DMS79 (cell line): ENCODE results near the gene LHPP.

Experiments used
- DNase-seq: peaks from one replicate; lab custom pipeline; 2025; lab: John Stamatoyannopoulos, UW

The LHPP gene

DNA sequence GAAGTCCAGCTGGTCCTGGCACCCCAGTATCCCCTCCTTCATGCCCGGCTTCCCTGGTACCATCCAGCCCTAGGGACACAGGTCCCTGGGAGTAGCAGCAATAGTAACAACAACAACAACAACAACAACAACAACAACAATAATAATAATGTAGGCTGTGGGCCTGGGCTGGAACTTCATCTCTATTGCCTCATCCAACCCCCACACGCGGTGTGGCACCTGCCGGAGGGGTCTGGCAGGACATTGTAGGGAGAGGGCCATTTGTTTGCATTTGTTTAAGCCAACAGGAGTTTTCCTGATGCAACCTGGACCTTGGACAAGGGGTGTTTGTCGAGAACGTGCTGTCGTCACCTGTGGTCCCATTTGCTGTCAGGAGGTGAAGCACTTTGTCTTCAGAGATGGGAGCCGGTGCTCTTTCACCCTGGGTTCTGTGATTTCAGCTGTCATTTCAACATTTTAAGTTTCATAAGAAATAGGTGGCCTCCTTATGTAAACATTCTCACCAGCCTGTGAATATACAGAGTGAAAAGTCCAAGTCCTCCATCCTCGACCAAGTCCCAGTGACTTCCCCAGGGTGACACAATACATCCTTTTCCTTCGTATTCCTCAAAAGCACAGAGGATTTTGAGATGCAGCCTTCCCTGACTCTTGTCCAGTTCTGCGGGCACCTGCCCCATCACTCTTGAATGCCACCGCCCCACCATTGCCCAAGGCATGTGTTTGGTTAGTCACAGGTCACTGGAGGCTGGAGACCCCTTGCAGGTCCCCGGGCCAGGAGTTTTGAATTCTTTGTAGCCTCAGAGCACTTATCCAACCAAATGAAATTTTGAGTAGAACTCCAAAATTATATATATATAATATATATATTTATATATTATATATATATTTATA is 9.2 kb downstream of the LHPP start:
- no peak for DNase-seq

DNA sequence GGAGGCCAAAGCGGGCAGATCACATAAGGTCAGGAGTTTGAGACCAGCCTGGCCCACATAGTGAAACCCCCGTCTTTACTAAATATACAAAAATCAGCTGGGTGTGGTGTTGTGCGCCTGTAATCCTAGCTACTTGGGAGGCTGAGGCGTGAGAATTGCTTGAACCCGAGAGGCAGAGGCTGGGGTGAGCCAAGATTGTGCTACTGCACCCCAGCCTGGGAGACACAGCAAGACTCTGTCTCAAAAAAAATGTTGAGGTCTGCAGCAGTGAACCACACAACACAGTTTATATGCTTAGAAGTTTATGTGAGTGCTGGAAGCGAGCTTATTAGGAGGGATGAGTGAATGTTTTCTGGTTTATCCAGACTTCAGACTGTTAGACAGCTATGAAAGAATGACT is 10.4 kb downstream of the LHPP start:
- no peak for DNase-seq

DNA sequence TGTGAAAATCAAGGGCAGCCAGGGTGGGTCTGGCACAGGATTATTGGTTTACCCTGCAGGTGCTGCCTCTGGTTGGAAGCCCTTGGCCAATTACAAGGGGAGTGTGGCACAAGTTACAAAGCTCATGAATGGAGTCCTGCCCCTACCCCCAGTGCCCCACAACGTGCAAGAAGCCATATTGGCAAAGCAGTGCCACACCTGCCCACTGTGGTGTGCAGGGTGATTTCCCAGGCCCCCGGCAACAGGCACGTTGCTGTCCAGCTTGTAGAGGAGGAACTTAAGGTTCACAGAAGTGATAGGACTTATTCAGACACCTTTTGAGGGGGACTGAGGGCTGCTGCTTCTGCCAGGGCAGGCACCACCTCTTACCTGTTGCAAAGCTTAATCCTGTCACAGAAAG is 11.4 kb downstream of the LHPP start:
- DNase-seq = no peak

DNA sequence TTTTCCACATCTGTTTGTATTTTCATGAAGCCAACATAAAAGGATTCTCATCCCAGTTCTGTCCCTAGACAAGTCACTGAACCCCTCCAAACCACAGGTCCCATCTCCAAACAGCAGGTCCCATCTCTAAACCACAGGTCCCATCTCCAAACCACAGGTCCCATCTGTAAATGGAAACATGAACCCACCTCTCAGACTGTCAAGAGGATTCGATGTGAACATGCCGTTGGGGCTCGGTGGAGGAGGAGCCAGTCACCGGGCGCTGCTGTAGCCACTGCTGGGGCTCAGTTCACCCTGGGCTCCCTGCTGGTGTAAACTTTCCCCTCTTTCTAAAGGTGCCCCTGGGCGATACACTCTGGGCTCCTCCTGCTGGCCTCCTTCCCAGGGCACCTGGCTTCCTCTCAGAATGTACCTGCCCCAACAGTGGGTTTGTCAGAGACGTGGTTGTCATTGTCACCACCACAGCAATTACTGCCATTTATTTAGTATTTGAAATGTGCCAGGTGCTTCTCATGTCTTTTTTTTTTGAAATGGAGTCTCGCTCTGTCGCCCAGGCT is 13.0 kb downstream of the LHPP start:
- DNase-seq = no peak

DNA sequence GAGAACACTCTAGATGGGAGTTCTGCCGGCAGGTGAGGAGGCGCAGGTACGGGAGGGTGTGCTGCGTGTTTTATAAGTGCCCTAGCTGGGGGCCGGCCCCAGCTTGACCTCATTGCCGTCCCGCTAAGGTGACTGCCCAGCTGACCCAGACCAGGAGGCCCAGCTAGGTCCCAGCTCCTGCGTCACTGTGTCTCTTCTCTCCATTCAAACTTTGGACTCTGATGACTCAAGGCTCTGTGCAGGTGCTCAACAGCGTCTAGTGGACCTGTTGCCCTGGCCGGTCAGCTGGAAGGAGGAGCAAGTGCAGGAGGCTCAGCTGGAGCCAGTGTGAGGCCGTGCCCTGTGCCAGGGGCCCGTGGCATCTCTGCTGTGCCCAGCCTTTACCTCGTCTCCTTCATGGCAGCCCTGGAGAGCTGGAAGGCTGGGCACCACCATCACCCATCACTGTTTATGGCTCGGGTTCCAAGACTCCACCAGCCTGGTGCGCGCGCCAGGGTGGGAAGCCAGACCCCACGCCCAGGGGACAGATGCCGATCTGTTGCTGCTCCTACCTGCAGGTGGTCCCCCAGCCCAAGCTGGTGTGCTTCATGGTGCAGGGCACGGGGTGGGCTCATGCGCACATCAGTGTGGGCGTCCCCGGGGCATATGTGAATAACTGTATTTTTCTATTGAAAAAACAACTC is 14.6 kb downstream of the LHPP start:
- no peak for DNase-seq

DNA sequence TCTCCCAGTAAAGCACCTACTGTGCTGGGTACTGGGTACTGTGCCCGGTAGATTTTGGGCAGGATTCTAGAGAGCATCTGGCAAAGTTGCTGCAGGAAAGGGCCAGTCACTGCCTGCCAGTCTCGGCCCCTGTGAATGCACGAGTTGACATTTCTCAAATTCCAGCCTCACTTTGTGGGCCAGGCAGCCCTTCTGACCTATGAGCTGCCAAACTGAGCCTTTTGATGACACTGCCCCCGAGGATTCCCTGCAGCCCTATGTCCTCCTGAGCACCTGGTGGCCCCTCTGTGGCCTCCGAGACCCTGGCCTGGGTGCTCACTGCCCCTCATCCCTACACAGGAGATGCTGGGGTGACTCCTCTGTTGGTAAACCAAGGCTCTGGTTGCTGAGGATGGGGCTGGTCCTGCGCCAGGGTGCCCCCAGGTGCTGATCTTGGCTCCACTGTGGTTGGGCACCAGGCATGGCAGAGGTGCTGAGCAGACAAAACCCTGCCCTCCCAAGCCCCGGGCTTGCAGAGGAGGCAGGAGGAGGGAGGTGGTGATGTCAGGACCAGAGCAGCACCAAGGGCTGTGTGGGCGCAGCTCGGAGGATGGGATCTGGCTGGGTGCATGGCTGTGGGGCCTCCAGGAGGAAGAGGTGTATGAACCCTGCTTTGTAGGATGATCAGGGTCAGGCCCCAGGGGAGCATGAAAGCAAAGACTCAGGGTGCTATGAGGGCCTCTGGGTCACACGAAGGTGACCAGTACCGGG is 16.2 kb downstream of the LHPP start:
- no peak for DNase-seq

DNA sequence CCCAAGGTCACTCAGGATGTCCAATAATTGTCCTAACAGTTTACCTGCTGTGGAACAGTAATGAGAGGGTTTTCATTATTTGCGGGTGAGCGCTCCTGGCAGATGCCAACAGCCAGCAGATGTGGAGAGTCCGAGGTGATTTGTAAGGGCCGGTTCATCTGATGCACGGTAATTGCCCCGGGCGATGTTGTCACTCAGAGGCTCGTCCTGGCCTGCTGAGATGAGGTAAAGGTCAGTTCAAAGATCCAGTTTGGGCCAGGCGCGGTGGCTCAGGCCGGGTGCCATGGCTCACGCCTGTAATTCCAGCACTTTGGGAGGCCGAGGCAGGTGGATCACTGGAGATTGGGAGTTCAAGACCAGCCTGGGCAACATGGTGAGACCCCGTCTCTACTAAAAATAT is 16.9 kb downstream of the LHPP start:
- DNase-seq = no peak

DNA sequence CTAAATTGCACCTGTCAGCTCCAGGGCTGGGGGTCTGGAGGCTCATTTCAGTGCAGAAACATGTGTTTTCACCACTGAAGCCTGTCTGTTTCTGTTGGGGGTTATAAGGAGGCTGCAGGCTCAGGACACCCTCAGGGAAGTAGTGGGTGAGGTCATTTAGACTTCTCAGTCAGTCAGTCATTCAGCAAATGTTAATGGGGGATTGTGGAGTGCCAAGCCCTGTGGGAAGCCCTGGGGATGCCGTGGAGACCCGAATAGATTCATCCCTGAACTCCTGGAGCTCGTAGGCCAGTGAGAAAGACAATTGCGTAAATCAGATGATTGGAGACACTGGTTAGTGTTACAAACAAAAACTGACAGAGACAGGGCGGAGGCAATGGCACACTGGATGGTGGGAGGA is 19.2 kb downstream of the LHPP start:
- DNase-seq = no peak

DNA sequence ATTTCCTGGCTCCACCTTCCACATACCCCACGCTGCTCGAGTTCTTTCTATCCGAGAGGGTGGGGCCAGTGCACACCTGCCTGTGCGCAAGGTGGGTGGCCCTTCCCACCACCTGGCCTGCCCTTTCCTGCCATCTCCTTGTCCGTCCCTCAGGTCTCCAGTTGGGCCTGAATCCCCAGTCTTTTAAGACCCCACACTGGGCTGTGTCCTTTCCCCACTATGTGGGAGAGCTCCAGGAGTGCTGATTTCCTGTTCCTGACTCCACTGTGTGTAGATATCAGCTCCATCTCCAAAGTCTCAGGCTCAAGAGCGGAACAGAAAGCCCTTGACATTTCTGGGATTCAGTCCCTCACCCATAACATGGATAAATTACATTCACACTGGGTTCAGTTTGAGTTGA is 20.1 kb downstream of the LHPP start:
- DNase-seq = peak; percentile 27

DNA sequence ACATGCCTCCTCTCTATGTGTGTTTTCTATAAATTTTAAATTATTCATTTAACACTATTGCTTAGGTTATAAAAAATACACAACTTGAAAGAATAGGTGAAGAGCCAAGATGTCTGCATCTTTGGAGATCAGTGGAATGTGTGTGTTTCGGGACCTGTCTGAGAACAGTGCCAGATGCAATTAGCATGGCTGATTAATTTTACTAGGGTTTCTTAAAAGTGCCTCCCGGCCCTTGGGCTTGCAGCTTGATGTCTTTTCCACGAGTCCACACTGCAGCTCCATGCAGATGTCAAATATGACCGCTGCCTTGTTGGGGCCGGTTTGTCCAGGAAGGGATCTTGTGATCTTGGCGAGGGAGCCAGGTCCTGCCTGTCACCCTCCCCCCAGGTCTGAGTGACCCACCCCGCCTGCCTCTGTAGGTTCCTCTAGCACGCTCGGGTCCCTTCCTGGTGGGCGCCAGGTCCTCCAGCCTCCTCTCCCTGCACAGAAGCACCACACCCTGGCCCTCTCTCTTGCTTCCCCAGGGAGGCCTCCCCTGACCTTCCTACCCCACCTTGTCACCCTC is 20.7 kb downstream of the LHPP start:
- peak; percentile 58 for DNase-seq

DNA sequence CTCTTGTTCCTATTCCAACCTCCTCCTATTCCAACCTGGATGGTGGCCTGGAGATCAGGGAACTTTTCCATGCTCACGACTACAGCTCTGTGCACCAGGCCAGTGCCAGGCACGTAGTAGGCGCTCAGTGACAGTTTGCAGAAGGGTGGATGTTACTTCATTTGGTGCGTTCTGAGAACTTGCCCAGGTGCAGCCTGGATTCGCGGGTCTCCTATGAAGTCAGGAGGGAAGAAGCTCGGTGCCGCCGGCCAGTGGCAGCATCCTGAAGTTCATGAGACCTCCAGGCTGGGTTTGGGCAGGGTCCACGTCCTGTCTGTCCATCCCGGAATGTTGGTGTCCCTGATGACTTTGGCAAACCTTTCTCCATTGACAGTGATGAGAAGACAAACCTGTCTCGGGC is 21.3 kb downstream of the LHPP start:
- no peak for DNase-seq

DNA sequence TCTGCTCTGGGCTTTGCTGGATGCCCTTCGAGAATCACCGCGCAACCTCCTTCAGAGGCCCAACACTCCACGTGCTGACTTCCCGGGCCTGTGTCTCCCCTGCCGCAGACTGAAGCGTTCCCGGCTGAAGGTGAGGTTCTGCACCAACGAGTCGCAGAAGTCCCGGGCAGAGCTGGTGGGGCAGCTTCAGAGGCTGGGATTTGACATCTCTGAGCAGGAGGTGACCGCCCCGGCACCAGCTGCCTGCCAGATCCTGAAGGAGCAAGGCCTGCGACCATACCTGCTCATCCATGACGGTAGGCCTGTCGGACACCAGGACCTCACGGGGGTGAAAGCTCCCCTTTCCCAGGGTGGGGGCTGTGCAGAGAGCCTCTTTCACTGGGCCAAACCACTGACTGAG is 22.4 kb downstream of the LHPP start:
- no peak for DNase-seq

DNA sequence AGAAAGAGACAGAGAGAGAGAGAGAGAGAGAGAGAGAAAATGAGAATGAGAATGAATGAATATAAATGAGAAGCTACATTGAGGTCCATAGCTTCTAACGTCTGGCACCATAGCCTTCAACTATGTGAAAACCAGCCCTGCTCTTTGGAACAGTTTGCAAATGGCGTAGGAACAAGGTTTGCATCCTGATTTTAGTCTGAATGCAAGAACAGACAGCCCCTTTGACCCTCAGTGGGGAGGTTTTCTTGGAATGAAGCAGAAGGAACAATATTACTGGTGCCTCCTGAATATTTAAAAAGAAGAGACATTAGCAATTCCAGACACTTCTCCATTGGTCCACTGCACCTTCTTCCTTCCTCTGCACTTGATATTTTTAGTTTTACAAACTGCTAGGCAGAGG is 23.0 kb downstream of the LHPP start:
- DNase-seq = no peak

DNA sequence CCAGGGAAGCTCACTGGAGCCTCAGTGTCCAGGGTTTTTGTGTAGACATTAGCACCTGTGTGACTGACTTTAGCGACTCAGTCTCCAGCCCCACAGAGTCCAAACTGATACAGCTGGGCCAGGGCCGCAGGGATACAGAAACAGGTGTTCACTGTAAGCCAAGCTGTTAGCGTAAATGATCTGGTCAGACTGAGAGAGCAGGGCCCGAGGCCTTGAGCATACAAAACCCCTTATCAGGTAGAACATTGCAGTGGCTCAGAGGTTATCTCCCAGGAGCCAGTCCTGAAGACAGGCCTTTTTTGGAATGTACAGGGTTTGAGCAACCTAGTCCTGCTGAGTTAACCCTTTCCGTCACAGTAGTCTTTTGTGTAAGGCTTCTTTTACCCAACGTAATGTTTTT is 25.0 kb downstream of the LHPP start:
- no peak for DNase-seq

DNA sequence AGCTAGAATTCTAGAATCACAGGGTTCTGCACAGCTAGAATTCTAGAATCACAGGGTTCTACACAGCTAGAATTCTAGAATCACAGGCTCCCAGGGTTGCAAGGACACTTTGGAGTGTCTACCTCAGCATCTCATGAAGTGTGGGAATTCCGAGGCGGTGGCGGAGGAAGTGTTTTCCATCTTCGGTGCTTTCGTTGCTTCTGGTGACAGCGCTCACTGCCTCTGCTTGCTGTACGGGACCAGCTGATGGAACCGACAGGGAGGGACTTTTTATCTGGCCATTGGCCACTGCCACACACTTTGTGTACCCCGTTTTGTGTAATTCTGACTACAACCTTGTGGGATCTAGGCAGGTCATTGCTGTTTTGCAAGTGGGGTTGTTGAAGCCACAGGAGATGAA is 29.5 kb downstream of the LHPP start:
- no peak for DNase-seq

DNA sequence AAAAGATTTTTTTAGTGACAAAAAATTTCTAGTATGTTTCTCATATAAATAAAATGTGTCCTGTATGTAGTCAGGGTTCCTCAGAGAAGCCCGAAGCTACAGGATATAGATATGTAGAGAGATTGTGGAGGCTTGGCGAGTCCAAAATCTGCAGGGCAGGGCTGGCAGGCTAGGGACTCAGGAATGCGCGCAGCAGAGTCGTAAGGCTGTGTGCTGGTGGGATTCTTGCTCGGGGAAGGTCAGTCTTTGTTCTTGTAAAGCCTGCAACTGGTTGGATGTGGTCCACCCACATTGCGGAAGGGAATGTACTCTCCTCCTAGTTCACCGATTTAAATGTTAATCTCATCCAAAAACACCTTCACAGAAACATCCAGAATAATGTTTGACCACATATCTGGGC is 30.6 kb downstream of the LHPP start:
- DNase-seq = no peak

DNA sequence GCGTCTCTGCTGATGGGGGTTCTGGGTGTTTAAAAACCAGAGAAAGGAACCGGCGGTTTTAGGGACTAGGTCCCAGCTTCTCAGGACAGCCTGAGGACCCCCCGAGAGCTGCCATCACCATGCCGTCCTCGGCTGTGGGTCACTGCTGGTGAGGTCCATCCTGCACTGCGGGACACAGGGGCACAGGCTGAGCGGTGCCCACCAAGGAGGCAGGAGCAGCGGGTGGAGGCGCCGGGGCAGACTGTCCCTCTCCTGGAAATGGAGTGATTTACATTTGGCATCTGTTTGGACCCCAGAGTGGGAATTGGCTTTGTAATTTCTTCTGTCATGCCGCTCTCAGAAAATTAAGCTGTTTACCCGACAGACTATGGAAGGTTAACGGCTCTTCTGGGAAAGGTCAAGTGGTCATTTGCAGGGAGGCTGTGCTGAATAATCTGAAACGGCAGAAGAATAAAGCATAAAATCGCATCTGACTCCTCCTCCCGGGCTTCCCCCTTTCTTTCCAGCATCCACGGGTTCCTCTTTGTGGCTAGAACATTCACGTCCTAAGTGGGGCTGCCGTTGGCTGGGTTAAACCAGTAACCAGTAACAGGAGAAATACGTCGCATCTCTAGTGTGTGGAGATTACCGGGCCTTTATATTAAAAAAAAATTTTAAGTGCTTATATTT is 31.7 kb downstream of the LHPP start:
- DNase-seq = no peak

DNA sequence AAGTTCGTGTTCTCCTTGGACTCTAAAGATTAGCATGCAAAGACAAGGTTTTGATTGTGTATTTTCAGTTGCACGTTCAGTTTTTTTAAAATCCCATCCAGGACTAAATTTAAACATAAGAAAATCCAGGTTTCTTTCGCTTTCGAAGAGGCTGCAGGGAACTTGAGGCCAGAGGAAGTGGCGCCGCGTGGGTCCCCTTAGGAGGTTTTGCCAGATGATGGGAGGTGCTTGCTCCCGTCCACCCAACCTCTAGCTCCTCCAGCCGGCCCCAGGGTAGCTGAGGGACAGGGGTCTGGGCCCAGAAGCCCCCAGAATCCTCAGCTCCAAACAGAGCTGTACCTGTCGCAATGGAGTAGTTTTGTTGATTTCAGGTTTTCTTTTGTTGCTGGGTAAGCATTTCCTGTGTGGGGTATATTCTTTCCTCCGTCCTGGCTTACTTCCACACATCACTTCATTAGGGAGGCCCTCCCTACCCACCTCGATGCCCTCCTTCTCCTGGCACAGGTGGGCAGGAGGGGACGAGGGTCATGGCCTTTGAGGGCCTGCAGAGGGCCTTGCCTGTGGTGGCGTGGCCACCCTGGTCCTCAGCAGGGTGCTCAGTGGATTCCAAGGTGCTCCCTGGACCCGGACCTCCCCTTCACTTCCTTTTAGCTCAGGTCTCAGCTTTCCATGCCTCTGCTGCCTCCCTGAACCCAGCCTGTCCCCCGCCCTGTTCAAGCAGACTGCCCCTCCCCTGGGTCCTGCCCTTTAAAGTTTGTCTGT is 32.6 kb downstream of the LHPP start:
- no peak for DNase-seq

DNA sequence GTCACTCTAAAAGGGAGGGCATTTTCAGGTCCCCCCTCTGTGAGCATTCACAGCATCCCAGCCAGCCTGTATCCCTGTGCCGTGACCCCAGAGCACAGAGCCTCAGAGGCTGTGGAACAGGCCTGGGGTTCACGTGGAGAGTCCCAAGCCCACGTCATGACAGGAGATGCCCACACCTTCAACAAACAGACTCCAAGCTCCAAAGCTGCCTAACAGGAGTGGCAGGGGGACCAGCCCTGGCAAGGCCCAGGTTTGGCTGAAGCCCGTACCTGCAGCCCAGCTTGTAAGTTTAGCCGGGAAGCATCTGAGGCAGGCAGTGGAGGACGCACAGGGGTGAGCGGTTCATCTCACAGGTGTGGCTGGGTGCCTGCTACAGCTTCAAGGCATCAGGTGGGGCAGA is 33.5 kb downstream of the LHPP start:
- no peak for DNase-seq

DNA sequence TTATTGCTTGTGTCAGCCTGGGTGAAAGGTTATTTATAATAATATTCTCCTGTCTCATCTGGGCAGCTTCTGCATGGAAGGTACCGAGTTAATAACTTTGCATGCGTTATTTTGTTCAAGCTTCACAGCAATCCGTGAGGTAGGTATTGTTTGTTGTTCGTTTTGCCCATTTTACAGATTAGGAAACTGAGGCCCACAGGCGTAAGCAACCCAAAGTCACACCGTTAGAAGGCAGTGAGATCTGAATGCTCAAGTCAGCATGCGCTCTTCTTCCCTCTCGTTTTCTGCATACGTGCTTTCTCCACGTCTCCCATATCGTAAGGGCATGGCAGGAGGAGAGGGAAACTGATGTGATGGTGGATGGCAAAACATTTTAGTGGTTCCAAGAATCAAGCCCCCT is 34.1 kb downstream of the LHPP start:
- DNase-seq = no peak

DNA sequence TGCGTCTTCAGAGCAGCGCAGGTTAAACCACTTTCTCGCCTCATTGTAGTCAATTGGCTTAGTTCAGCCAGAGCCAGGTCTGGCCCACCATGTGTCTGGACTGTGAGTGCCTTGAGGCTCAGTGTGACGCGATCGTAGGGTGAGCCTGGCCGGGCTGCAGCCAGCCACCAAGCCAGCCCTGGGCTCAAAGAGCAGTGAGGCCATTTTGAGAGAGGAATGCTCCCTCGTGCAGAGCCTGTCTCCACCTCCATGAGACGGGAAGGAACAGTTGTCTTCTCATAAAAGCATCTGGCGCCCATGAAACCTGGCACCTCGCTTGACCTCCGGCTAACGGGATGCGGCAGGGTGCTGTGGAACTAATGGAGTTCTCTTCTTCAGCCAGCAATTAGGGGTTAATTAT is 34.5 kb downstream of the LHPP start:
- DNase-seq = no peak
